OCI-LY7 (cell line): ENCODE measurements around the gene RSU1.

ENCODE experiments used
- EZH2phosphoT487 ChIP-seq: fragments of 200-600 bp; sonication (generic); IDR thresholded peaks from 2 replicates; pipeline ENCODE4 v1.6.1; 2018; ENCODE audit warnings: low read depth, borderline replicate concordance, mild to moderate bottlenecking, mixed run types, antibody characterized with exemption, low read length, moderate library complexity, mixed read lengths
- TF ChIP-seq, protein P1 (sequence below): fragments of 200-600 bp; sonication (generic); conservative IDR thresholded peaks from 2 replicates; pipeline ENCODE4 v1.5.1; 2014; ENCODE audit warnings: mild to moderate bottlenecking, antibody characterized with exemption, low read length, moderate library complexity, mixed read lengths

DNA sequence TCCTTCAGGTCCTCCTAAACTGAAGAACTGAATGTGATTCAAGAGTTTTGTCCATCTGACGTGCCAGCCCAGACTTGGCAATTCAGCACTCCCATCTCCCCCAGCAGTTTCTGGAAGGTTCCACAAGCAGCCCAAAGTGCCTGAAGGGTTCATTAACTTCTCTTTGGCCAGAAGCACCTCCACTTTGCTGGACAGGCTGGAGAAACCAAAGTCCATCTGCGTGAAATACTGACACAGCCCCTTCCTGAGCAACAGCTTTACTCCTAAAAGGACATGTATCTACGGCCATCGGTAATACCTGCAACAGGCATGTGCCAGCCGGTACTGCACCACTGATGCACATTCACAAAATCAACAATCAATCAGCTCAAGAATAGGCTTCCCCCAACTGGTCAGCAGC is 48.5 kb downstream of the RSU1 start:
- TF ChIP-seq, protein P1, sequence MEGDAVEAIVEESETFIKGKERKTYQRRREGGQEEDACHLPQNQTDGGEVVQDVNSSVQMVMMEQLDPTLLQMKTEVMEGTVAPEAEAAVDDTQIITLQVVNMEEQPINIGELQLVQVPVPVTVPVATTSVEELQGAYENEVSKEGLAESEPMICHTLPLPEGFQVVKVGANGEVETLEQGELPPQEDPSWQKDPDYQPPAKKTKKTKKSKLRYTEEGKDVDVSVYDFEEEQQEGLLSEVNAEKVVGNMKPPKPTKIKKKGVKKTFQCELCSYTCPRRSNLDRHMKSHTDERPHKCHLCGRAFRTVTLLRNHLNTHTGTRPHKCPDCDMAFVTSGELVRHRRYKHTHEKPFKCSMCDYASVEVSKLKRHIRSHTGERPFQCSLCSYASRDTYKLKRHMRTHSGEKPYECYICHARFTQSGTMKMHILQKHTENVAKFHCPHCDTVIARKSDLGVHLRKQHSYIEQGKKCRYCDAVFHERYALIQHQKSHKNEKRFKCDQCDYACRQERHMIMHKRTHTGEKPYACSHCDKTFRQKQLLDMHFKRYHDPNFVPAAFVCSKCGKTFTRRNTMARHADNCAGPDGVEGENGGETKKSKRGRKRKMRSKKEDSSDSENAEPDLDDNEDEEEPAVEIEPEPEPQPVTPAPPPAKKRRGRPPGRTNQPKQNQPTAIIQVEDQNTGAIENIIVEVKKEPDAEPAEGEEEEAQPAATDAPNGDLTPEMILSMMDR = no peak
- TF ChIP-seq EZH2phosphoT487 = no peak
